GM19467 (cell line): ENCODE measurements around the gene HOXD9.

Experiments used
- ATAC-seq: cut with Tn5 transposase; IDR thresholded peaks from one replicate; pipeline ENCODE4 v1.9.1; 2021; ENCODE audit warnings: mild to moderate bottlenecking, moderate library complexity; ENCODE audit not compliant: unreplicated experiment

HOXD9 gene

DNA sequence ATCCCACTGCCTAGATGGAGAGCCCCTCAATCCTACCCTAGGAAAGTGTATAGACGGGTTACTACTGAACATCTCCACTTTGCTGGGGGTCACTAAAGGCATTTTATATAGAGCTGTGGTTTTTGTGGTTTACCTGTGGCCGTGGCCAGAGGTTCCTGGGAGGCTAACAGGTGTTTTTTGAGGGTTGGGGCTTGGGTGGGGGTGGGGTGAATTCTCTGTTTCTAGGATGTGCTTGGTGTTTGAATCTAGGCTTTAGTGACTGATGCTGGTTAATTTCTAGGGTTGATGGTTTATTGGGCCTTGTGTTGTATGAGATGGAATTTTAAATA is 14.7 kb downstream of the HOXD9 start:
- ATAC-seq = no peak

- no peak for ATAC-seq
Measured at GRCh38 chr2:176137906-176138305, 15.4 kb downstream of the HOXD9 start.

GRCh38 chr2:176138526-176138922 is 16.0 kb downstream of the HOXD9 start:
- no peak for ATAC-seq

DNA sequence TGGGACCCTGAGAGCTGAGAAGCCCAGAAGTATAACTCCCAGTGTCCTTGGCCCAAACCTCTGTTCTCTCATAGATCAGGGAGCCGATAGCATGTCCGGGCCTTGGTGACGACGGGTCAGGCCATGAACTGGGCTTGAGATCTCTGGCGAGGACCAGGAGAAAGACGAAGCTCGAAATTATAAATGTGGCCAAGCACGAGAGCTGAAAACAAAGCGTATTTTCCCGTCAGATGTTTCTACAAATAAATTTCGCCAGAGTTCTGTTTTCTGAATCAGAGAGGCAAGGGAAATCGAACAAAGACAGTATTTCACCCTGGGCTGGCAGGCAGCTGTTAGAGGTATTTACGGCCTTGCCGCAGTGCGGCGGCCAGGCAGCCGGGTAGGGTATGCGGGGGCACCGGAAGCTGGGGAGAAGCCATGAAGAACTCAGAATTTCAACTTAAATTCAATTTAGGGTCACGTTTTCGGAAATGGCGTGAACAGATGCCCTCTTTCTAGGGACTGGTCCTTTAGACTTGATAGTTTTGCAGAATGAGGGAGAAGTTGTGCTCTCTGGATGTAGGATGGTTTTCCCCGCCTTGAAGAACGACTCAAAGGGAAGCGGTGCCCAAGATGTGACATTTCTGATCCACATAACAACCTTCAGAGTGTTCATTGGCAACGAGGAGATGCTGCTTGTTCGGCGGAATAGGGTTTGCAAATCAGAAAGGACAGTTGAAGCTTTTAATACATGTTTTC is 16.6 kb downstream of the HOXD9 start:
- no peak for ATAC-seq

GRCh38 chr2:176139661-176140512 is 17.4 kb downstream of the HOXD9 start:
- ATAC-seq = no peak

GRCh38 chr2:176140513-176141317 is 18.2 kb downstream of the HOXD9 start:
- ATAC-seq = peak; percentile 85

DNA sequence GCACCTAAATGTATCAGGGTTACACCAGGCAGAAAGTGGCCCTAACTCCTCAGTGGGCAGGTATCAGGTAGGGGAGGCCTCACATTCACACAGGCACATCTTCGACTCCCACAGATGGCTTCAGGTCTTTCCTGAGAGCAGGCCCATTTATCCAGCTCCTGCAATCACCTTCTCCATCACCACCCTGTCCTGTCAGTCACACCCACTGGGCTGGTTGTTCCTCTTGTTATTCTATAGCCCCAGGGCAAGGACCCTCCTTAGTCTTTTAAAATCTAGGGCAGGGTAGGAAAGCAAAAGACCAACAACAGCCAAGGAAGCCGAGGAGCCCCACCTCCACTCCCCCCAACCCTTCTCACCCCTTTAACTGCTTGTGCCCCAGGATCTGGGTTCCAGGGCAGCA is 19.8 kb downstream of the HOXD9 start:
- ATAC-seq = no peak

DNA sequence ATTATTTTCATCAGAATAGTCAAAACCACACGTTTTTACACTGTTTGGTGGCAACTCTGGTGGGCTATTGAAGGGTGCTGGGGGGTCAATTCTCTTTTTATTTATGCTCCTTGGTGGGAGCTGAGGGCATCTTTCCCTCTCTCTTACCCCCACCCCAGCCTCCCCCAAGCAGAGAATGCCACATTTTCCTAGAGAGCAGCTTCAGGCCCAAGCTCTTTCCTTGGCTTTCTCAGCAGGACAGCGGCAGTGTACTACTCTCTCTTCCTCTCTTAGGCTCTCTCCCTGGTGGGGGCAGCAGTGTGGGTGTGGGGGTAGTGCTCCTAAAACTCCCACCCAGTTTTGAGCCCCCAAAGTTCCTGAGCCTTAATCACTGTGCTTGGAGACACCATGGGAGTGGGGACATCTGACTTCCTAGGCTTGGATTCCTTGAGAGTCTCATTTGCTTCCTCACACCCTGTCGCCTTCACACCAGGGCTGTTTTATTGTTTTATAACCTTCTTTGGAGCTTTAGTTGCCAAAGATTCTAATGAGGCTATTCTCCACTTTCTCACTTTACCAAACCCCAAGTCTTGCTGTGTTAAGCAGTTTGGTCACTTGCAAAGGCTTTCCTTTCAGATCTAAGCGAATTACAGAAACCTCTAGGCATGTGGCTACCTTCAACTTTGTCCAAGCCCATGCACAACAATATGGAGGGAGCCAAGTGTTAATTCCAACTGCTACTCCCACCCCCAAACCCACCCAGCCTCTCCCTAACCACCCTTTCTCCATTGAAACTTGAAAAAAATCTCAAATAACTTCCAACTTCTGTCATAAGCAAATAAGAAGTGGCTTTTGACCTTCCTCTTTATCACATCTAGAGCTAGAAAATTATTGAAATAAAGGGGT is 22.8 kb downstream of the HOXD9 start:
- ATAC-seq = no peak

- ATAC-seq = no peak
Measured at GRCh38 chr2:176146101-176146500, 23.6 kb downstream of the HOXD9 start.

DNA sequence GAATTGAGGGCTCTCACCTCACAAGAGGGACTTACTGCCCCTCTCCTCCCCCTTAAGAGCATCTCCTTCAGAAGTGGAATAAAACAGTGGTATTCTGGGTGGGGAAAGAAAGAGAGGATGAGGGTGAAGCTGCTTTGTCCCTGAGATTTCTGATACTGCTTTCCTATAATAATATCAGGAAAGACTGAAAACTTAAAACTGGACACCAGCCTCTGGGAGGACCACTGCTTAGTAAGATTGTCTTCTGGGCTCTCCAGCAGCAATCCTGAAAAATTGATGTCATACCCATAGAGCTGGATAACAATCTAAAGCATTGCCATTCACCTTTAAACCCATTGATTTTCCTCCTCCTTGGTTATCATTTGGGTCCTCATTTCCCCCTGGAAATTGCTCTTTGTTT is 24.1 kb downstream of the HOXD9 start:
- no peak for ATAC-seq

DNA sequence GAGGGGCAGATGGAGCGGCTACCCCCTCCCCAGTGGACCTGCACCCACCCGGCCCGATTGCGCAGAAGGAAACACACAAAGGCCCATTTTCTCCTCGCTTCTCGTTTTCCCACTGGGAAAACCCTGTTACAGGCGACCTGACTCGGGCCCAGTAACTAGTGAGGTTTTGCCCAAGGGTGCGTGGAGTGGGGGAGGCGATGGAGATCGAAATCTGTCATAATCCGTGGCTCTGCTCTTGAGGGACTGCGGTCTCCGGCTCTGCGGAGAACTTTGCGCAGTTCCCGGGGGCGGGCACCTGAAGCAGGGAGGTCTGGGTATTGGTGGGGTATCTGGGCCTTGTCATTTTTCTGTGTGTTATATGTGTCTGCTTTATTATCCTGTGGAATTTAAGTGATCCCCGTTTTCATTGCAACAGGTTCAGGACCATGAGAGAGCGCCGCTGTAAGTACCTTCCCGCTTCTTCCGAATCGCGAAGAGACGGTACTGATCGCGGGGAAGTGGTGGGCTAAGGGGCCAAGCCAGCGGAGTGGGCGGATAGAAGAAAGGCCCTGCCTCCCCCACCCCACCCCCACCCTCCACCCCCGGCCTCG is 24.8 kb downstream of the HOXD9 start:
- no peak for ATAC-seq

GRCh38 chr2:176147800-176148496 is 25.4 kb downstream of the HOXD9 start:
- ATAC-seq = no peak

- no peak for ATAC-seq
Measured at GRCh38 chr2:176148751-176149421, 26.4 kb downstream of the HOXD9 start.

DNA sequence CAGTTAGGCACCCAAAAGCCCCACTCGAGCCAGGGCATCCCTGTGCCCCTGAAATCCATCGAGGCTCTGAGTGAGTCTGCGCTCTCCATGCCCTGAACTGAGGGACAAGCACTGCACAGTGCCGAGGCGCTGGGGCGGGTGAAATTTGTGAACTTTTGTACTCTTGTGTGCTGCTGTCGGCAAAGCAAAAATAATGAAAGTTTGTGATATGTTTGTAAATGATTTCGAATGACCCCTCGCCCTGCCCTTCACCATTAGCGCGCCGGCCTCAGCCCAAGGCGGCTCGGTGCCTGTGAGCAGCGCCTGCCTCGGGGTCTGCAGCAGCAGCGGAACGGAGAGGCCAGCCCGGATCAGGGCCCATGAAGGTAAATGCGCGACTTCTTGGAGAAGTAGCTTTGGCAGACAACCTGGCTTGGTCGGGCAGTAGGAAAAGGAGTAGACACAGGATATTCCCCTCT is 27.0 kb downstream of the HOXD9 start:
- no peak for ATAC-seq

DNA sequence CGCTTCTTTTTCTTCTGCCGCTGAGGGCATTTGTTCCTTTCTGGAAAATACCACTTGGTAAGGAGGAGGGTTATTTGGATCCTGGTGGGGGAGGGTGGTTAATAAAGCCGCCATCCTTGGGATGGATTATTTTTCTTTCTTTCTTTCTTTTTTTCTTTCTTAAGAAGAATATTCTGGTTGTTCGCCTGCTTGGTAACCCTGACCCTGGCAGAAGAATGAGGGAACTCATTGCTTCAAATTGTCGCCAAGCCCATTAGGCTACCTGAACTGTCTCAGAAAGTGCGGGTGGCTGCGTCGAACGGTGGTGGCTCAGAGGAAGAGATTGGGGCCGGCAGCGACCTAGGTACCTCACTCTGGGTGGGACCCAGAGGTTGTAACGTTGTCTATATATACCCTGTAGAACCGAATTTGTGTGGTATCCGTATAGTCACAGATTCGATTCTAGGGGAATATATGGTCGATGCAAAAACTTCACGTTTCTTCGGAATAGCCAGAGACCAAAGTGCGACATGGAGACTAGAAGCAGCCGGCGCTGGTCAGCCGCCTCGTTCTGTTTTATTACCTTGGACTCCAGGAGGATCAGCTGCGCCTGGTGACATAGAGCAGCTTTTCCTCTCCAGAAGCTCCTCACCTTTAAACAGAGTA is 27.5 kb downstream of the HOXD9 start:
- ATAC-seq = no peak

- no peak for ATAC-seq
Measured at GRCh38 chr2:176150584-176151441, 28.3 kb downstream of the HOXD9 start.

DNA sequence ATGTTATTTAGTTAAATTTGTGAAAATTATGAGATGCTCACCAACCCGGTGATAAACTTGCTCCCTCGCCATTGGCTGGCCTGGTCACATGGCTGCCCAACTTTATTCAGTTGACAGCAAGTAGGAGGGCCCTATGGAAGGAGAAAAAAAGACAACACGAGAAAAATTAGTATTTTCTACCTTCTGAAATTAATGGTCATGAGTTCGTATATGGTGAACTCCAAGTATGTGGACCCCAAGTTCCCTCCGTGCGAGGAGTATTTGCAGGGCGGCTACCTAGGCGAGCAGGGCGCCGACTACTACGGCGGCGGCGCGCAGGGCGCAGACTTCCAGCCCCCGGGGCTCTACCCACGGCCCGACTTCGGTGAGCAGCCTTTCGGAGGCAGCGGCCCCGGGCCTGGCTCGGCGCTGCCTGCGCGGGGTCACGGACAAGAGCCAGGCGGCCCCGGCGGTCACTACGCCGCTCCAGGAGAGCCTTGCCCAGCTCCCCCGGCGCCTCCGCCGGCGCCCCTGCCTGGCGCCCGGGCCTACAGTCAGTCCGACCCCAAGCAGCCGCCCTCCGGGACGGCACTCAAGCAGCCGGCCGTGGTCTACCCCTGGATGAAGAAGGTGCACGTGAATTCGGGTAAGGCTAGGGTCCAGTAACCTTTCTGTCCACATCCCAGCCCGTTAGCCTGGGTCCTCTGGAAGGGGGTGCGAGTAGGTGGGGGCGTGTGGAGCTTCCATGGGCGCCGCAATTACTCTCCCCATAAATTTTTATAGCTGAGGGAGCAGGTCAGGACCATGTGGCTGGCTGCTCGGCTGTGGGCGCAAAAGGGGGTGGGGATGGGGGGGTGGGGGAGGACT is 29.1 kb downstream of the HOXD9 start, which contains the start of gene HOXD4:
HOXD4 (plus strand) TSS at position 109 of the 846 bp plus-strand sequence; CDS start at position 193, 84 bp downstream.
- ATAC-seq = no peak
